Keratinocyte (primary cell): ENCODE measurements around the gene CLNK. TPM values are rescaled to one million over a fixed set of nuclear protein-coding genes. Genes with fewer than 3 reads are reported as not detected.

Experiments used
- DNase-seq: peaks from one replicate; pipeline ENCODE4 v3.0.0-alpha.2; 2011; ENCODE audit warnings: low read depth, missing footprints, low spot score
- FAIRE-seq: peaks from 2 replicates; lab custom pipeline; 2011; peaks lifted over from hg19 to GRCh38; lab: Jason Lieb, UNC
- H2AFZ ChIP-seq: 2 replicates; pipeline ENCODE4 v1.6.0; 2012; ENCODE audit warnings: low read length, control low read depth, inconsistent platforms; ENCODE audit not compliant: control insufficient read depth
- H3K27ac ChIP-seq: 2 replicates; pipeline ENCODE4 v1.5.1; 2011; ENCODE audit warnings: low read length; ENCODE audit not compliant: control insufficient read depth, insufficient read depth
- H3K27me3 ChIP-seq: 3 replicates; pipeline ENCODE4 v1.6.0; 2011; ENCODE audit warnings: low read length; ENCODE audit not compliant: control insufficient read depth, insufficient read depth; ENCODE audit errors: extremely low read depth
- H3K36me3 ChIP-seq, 2 experiments: 2 replicates in 1 of 2; 3 replicates in 1 of 2; pipeline ENCODE4 v1.5.1; 2011; ENCODE audit warnings: low read length in 2 of 2, mild to moderate bottlenecking in 1 of 2; ENCODE audit not compliant: control insufficient read depth in 2 of 2, insufficient read depth in 2 of 2; ENCODE audit errors: extremely low read depth in 1 of 2
- H3K4me1 ChIP-seq: 3 replicates; pipeline ENCODE4 v1.5.1; 2011; ENCODE audit warnings: low read length; ENCODE audit not compliant: control insufficient read depth, insufficient read depth; ENCODE audit errors: extremely low read depth
- H3K4me2 ChIP-seq: 3 replicates; pipeline ENCODE4 v1.6.0; 2011; ENCODE audit warnings: low read depth, low read length; ENCODE audit not compliant: control insufficient read depth, insufficient read depth; ENCODE audit errors: extremely low read depth
- H3K4me3 ChIP-seq, 3 experiments: fragments of 200-600 bp in 1 of 3; sonication (generic) in 1 of 3; 2 replicates in 2 of 3; 3 replicates in 1 of 3; pipeline ENCODE4 v1.5.1; 2011 to 2016; ENCODE audit warnings: low read length in 3 of 3, mild to moderate bottlenecking in 3 of 3, control low read depth in 2 of 3, inconsistent platforms in 1 of 3, low read depth in 1 of 3, mixed read lengths in 1 of 3, mixed run types in 1 of 3, moderate library complexity in 1 of 3; ENCODE audit not compliant: control insufficient read depth in 2 of 3, insufficient read depth in 2 of 3; ENCODE audit errors: extremely low read depth in 1 of 3
- H3K79me2 ChIP-seq: 2 replicates; pipeline ENCODE4 v1.6.0; 2012; ENCODE audit warnings: low read length; ENCODE audit not compliant: control insufficient read depth, insufficient read depth
- H3K9ac ChIP-seq: 3 replicates; pipeline ENCODE4 v1.6.0; 2011; ENCODE audit warnings: low read length; ENCODE audit not compliant: control insufficient read depth, insufficient read depth; ENCODE audit errors: extremely low read depth
- H3K9me1 ChIP-seq: 3 replicates; pipeline ENCODE4 v1.6.0; 2011; ENCODE audit warnings: low read length; ENCODE audit not compliant: control insufficient read depth, insufficient read depth; ENCODE audit errors: extremely low read depth
- H3K9me3 ChIP-seq: 2 replicates; pipeline ENCODE4 v1.5.1; 2012; ENCODE audit warnings: low read depth, low read length; ENCODE audit not compliant: control insufficient read depth
- H4K20me1 ChIP-seq: 3 replicates; pipeline ENCODE4 v1.6.0; 2011; ENCODE audit warnings: low read length; ENCODE audit not compliant: control insufficient read depth, insufficient read depth; ENCODE audit errors: extremely low read depth
- CTCF ChIP-seq, 3 experiments: IDR thresholded peaks in 1 of 3; conservative IDR thresholded peaks in 1 of 3; optimal IDR thresholded peaks in 1 of 3; 2 replicates in 2 of 3; 3 replicates in 1 of 3; pipeline versions ENCODE3 to v1.5.1; 2011; ENCODE audit warnings: low read length in 3 of 3, mild to moderate bottlenecking in 3 of 3, moderate library complexity in 2 of 3, control low read depth in 1 of 3, inconsistent platforms in 1 of 3; ENCODE audit not compliant: insufficient read depth in 2 of 3; ENCODE audit errors: extremely low read depth in 1 of 3
- EZH2 ChIP-seq: IDR thresholded peaks from one replicate; pipeline ENCODE4 v1.6.1; 2012; ENCODE audit warnings: inconsistent platforms, mild to moderate bottlenecking, low read length, moderate library complexity
- dilution Hi-C: fragments of 300-500 bp; cut with MboI; formaldehyde crosslinking; loops from one replicate; pipeline ENCODE4 v1.7.0; 2020; ENCODE audit warnings: low sequenced_read_pairs; ENCODE audit not compliant: extremely low pct_ligation_motif_present
- polyA plus RNA-seq, 5 experiments: library from polyadenylated mRNA; depleted of rRNA in 3 of 5; stranded (reverse) in 3 of 5; stranded (forward) in 1 of 5; unstranded in 1 of 5; fragments of >200 nt; gene quantifications; 1 replicate in 1 of 5; 2 replicates in 3 of 5; 3 replicates in 1 of 5; pipeline versions ENCODE4 v1.2.1 to v1.2.3, GENCODE V29; 2011 to 2012; ENCODE audit warnings: missing spikeins in 2 of 5, low read depth in 1 of 5, low replicate concordance in 1 of 5

CLNK gene
- polyA plus RNA-seq, 1 donor (not counting 4 experiments of a cell fraction or from before 2014, with no cell fraction given), result not detected

- dilution Hi-C loops, result no loop called here
- Histone ChIP-seq H3K9me1 (no peaks in the 10 kb centered on the region), H3K4me2 (no peak overlapping the region), H4K20me1 (no peaks in the 10 kb centered on the region), H3K79me2 (no peaks in the 10 kb centered on the region), H3K36me3 (no peaks in the 10 kb centered on the region), H2AFZ (no peak overlapping the region), H3K4me1 (peaks cover 9% of the 10 kb centered on the region), H3K27ac (no peak overlapping the region), H3K9ac (no peak overlapping the region), H3K4me3 (no peak overlapping the region), H3K9me3 (no peaks in the 10 kb centered on the region), H3K27me3 (no peaks in the 10 kb centered on the region)
- DNase-seq (no peak), FAIRE-seq (no peak)
- TF ChIP-seq CTCF (optimal IDR thresholded peaks at IDR 0.05 in 1 of 3, IDR thresholded peaks at IDR 0.05 in 1 of 3, conservative IDR thresholded peaks at IDR 0.05 in 1 of 3; ENCODE audit: extremely low read depth in 1 of 3, insufficient read depth in 2 of 3, low read length in 3 of 3) (no peak), EZH2 (no peak)
These were observed 7.1 kb upstream of the CLNK start for GRCh38 chr4:10691651-10692050.

GRCh38 chr4:10690185-10690907 is 5.8 kb upstream of the CLNK start:
- Histone ChIP-seq H3K4me2 (no peak overlapping the region), H3K27ac (no peak overlapping the region), H4K20me1 (no peaks in the 10 kb centered on the region), H3K79me2 (no peaks in the 10 kb centered on the region), H2AFZ (no peak overlapping the region), H3K4me3 (no peak overlapping the region), H3K36me3 (no peaks in the 10 kb centered on the region), H3K9me1 (no peaks in the 10 kb centered on the region), H3K9me3 (no peaks in the 10 kb centered on the region), H3K9ac (no peak overlapping the region), H3K4me1 (peaks cover 9% of the 10 kb centered on the region), H3K27me3 (no peaks in the 10 kb centered on the region)
- no peak for TF ChIP-seq EZH2
- no peak for TF ChIP-seq CTCF (optimal IDR thresholded peaks at IDR 0.05 in 1 of 3, IDR thresholded peaks at IDR 0.05 in 1 of 3, conservative IDR thresholded peaks at IDR 0.05 in 1 of 3; ENCODE audit: extremely low read depth in 1 of 3, insufficient read depth in 2 of 3, low read length in 3 of 3)
- FAIRE-seq (no peak), DNase-seq (no peak)
- dilution Hi-C loops, result no loop called here
